T-helper 2 cell treated with Interferon-gamma antibody and Interleukin-4, amounts not matched to agents 100 ng/mL and 5 ng/mL, for 36 hours (primary cell): ENCODE measurements around the gene GON7. TPM values are rescaled to one million over a fixed set of nuclear protein-coding genes. Genes with fewer than 3 reads are reported as not detected.
"Not testable (repeated sequence)": the region's sequence is repeated elsewhere in the genome, so short reads cannot be mapped to it uniquely, and the experiment has no call there.

ENCODE experiments used
- intact Hi-C: fragments of 100-400 bp; cut with micrococcal nuclease; formaldehyde crosslinking; loops from one replicate; pipeline ENCODE4 v1.15.1; 2023
- total RNA-seq: library from RNA; stranded (reverse); gene quantifications from 2 replicates; pipeline ENCODE4 v1.2.3, GENCODE V29; 2022

The GON7 gene
- total RNA-seq, 1 donor from 2014 or later: 16.2 TPM

DNA sequence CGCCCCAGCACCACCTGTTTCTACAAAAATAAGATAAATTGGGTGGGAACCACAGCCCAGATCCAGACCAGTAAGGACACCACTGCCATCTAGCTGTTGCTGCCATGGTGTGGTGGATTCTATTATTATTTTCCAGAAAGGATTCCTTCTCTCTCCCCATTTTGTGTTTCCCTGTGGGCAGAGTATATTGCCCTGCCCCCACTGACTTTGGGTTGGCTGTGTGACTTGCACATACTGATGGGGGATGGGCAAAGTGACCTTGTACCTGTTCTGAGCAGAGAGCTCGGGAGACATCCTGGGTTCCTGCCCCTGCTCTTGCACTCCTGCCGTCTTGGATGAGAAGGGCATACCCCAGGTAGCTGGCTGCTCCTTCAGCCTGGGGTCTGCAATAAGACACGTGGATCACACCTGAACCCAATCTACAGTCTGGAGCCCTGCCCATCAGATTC, 46.5 kb downstream of the GON7 start:
- intact Hi-C loops: no loop called here

DNA sequence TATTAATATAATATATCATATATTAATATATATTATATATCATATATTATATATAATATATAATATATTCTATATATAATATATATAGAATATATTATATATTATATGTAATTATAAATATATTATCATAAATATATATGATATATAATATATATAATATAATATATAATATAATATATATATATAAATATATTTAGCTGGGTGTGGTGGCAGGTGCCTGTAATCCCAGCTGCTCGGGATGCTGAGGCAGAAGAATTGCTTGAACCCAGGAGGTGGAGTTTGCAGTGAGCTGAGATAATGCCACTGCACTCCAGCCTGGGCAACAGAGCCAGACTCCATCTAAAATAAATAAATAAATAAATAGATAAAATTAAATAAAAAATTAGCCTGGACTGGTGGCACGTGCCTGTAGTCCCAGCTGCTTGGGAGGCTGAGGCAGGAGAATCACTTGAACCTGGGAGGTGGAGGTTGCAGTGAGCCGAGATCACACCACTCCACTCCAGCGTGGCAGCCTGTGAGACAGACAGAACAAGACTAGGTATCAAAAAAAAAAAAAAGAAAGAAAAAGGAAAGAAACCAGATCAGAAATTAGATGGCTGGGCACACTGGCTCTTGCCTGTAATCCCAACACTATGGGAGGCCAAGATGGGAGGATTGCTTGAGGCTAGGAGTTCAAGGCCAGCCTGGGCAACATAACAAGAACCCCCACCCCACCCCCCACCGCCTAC, 47.1 kb downstream of the GON7 start:
- intact Hi-C loops: not testable (repeated sequence)

DNA sequence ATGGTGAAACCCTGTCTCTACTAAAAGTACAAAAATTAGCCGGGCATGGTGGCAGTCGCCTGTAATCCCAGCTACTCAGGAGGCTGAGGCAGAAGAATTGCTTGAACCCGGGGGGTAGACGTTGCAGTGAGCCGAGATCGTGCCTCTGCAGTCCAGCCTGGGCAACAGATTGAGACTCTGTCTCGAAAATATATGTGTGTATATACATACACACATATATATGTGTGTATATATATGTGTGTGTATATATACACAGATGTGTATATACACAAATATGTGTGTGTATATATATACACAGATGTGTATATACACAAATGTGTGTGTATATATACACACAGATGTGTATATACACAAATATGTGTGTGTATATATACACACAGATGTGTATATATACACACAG, 48.5 kb downstream of the GON7 start:
- intact Hi-C loops: not testable (repeated sequence)

DNA sequence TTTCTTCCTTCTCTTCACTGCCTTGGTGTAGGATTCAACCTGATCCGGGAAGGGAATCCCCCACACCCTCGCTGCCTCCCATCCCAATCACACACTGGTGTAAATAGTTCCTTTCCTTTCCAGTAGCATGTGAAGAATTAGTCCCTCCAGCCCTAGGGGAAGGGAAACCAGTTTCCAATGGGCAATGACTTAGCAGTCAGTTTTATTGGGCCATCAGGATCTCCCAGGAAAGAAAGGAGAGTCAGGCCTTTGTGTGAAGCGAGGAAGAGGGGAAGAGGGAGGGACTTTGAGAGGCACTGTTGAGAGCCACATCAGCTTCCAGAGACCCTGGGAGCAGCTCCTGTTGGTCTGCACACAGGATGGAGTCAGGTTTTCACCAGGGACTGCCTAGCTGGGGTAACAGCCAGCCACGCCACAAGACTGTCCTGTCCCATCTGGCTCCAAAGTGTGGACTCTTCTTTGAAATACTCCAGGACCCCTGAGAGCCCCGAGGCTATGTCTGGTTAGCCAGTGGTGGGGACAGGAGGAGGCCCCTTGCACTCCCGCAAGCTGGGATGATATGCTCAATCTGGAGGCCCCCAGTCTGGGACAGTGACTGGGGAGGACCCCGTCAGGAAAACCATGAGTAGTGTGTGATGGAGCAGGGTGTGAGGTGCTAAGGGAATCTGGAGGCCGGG, 50.0 kb downstream of the GON7 start:
- intact Hi-C loops: no loop called here

DNA sequence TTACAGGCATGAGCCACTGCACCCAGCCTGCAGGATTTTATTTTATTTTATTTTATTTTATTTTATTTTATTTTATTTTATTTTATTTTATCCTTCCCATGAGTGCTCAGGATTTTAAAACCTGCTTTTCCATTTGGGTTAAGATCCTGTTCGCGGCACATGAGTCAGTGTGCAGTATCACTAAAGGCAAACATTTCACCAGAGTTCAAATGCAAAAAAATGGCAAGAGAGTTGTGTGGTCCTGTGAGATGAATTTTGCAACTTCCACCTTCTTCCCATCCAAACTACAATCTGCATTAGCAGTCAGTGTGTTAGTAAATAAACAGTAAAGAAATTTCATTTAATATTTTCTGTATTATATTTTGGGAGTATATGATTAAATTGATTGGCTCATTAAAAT, 51.2 kb downstream of the GON7 start:
- intact Hi-C loops: no loop called here

DNA sequence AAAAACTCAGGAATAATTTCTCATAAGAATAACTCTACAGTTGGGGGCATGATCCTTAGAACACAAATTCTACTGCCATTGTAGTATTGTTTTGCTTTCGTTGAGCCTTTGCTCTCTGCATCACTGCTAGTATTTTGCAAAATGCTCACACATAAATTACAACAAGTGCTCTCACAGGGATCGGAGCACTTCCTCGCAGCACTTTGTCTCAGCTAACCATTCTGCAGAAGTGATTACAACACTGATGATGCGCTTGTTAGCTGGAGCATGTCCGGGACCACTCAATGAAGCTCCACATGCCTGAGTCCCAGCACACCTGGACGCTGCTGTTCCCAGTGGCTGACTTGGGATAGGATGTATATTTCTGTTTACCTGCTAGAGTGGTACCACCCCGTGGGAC, 53.7 kb downstream of the GON7 start:
- intact Hi-C loops: no loop called here

Other genes starting within 250 kb of the GON7 start
- 80.6 and 84.1 TPM in 2 replicates for gene ITPK1, start 91.1 kb downstream of the GON7 start, total RNA-seq
- gene MOAP1, start 22.2 kb downstream of the GON7 start, total RNA-seq: 18.3 and 19.4 TPM in 2 replicates
- gene LYSET, start 21.7 kb downstream of the GON7 start, total RNA-seq: 8.7 and 9.4 TPM in 2 replicates
- gene UBR7, start 191 bp upstream of the GON7 start, total RNA-seq: 39.9 and 40.5 TPM in 2 replicates
- gene BTBD7, start 126.0 kb upstream of the GON7 start, total RNA-seq: 21.1 and 21.9 TPM in 2 replicates
- gene COX8C, start 140.1 kb upstream of the GON7 start, total RNA-seq: not detected in 2 replicates
- gene UNC79, start 223.9 kb upstream of the GON7 start, total RNA-seq: 0.02 TPM in 1 of 2 replicates, not detected in the other